GM21786 (cell line): ENCODE measurements around the gene MED8.
"Not testable (repeated sequence)": the region's sequence is repeated elsewhere in the genome, so short reads cannot be mapped to it uniquely, and the experiment has no call there.

Experiments used
- ATAC-seq: cut with Tn5 transposase; IDR thresholded peaks from one replicate; pipeline ENCODE4 v1.9.1; 2021; ENCODE audit not compliant: unreplicated experiment

The MED8 gene

DNA sequence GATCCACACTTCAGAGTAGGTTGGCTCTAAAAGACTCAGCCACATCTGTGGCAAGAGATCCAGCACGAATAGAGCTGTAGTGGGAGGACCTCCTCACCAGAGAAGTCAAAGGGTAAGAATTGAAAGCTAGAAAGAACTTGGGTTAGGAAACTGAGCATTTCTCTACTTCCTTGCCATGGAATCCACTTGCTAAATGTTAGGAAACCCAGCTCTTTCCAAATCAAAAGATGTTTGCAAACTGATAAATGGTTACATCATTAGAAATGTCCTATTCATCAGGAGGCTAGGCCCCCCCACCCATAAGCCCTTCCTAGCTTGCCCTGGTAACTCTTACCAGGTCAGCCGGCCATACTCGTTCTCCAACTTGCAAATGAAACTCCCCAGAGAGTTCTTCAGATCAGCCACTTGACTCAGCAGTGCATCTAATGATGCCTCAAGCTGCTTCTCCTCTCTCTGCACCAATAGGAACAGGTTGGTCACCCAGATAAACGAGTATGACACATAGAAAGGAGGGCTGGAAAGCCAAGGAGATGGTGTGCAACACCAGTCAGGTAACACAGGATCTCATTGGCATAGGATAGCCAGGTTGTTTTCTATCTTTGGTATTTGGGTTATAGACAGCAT is 1.5 kb downstream of the MED8 start:
- ATAC-seq = no peak

DNA sequence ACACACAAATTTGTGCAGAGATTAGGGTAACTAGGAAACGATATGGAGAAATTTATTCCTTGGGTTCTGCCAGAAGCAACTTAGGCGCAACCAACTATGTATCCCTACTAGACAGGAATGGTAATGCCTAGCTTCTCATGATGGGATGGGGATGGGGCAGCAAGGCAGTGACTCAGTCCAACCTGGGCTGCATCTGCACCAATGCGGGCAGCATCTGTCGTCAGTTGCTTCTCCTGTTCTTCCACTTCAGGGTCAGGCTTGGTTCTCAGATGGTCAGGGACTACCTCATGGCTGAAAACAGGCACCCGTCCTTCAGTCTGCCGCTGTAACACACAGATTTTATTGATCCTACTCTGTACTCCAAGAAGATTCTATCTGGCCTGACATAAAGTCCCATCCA is 2.9 kb downstream of the MED8 start:
- no peak for ATAC-seq

DNA sequence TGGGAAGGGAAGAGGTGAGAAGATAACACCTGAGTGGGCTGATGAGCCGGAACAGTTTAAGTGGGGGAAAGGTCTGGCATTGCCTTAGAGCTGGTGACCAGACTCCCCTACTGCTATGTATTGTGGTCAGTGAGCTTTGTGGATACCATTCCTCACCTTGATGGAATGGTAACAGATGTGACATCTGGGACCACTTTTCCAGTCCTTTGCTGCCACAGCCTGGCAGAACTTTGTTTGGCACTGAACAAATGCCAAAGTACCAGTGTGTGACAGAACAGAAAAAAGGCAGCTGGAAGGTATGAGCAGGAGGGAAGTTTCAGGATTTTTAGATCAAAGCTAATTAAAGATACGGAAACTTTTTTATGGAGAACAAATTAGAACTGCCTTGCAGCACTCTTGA is 6.2 kb downstream of the MED8 start:
- no peak for ATAC-seq

DNA sequence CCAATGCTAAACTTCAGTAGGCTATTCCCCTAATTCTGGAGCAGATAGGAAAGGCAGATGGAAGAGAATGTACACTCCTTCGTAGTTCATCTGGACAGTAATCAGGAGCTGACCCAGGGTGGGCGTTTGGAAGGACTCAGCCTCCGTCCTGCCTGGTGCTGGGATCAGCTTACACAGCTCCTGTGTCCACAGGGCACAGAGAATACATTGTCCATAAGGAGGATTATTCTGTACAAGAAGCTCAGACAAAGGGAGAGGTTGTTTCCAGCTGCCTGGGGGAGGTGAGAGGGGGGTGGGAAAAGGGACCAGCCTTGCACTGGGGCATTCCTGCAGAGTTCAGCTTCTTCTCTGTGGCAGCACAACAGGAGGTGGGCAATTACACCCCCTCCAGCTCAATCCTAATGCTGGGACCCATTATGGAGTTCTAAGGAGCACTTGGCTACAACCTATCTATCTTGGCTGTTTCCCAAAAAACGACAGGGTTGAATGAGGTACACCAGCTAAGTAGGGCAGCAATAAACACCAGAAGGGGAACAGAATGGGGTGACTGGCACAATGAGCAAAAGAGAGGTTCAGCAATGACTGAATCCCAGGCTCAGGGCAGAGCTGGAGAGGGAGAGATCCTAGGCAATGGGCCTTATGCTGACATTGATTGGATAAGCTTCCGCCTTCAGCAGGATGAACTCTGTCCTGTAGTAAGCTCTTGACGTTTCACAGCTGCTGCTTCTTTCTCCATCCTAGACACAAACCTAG is 7.4 kb downstream of the MED8 start:
- ATAC-seq = no peak

DNA sequence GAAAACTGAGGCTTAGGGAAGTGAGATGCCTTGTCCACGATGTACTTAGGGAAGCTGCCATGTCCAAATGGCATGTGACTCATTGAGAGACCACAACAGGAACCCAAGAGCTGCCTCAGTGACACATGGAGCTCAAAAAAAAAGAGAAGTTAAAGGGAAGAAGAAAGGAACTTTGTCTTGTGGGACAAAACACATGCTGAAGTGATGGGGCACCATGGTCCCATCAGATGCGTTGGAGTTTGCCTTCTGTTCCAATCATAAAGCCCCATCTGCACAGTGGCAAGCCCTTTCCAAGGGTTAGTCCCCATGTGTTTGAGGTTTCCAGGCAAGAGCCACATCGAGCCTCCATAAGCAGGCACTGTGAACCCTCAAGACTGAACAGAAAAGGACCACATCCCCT is 8.0 kb downstream of the MED8 start:
- ATAC-seq = no peak

DNA sequence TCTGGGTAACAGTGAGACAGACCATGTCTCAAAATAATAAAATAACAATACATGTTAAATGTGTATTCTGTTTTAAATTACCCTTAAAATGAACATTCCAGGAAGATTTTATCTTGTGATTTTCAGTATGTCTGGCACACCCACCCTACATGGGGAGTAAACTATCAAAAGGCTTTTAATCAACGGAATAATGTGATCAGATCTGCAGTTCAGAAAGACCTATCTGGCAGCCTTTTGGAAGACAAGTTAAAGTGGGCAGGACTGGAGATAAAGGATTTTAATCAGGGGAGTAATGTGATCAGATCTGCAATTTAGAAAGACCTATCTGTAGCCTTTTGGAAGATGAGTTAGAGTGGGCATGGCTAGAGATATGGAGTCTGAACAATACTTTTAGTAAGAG is 10.1 kb downstream of the MED8 start:
- no peak for ATAC-seq

DNA sequence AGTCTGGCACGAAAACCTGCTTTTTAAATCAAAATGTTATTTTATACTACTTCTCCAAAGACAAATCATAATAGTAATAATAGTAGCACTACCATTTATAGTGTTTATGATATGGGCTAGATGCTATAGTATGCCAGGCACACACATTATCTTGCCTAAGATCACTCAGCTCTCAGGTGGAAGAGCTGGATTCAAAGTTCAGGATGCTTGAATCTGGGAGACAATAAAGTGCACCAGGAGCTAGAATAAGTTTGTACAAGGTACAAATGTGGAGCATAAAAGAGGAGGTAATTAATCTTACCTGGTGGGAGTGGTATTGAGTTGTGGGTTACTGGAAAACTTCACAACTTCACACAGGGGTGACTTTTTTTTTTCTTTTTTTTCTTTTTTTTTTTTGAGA is 11.8 kb downstream of the MED8 start:
- ATAC-seq = no peak

DNA sequence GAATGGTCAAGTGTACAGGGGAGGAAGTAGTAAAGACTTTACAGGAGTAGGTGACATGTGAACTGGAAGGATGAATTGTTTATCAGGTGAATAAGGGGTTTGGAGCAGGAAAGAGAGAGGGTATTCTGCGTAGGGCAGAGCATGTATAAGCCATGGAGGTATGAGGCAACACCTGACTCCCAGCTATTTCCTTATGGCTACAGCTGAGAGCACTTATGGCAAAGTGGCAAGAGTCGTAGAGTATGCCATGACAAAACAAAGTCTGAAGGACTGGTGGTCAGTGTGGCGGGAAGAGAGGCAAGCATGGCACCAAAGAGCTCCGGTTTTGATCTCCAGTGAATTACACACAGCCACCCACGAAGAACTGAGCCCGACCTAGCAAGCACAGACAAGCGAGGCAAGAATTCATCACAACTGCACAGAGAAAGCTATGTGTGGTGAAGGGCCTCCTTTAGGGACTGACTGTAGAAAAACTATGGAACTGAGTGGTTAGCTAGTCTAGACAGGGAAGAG is 12.8 kb downstream of the MED8 start:
- no peak for ATAC-seq

DNA sequence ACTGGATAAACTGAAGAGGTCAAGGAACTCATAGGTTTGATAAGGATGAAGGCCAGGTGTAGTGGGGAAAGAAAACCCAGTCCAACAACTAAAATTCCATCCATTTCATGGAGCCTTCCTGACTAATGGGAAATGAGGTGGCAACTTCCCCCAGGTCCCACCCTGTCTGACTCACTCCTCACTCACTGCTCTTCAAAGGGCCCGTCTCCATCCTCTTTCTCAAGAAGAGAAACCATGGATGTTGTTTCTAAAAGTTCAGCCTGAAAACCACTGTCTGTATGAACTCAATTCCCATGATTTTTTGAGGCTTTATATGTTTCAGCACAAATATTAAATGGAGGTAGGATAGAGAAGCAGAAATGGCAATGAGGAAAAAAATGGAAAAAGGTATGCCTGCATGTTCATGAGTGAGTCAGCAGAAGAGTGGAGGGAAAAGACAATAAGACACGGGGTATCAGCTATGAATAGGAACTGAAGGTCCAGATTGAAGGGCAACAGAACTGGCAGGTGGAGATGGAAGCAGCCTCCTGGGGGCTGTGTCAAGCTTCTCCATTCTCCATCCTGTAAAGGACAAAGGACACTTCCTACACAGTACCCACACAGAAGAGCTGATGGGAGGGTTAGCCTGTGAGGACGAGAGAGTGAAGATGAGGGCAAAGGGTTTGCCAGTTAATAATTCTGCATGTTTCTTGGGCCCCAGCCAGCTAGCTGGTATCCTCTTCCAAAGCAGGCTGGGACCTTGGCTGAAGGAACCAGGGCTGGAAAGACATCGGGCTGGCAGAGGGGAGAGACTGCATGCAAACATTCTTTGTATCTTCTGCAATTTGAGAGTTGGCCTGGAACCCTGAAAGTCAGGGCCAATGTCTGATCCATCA is 16.3 kb downstream of the MED8 start:
- no peak for ATAC-seq

DNA sequence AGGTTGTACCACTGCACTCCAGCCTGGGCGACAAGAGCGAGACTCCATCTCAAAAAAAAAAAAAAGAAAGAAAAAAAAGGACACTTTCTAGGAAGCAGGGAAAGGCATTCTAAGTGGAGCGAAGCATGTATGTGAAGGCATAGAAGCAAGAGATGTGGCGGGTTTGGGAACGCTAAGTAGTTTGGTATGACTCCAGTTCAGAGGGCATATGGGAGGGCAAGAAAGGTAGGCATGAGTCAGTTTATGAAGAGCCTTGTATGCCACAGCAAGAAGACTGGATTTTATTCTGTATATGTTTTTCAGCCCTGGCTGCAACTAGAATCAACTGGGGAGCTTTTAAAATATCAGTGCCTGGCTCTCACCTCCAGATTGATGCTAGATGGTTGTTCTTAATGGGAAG is 17.4 kb downstream of the MED8 start:
- ATAC-seq = no peak

DNA sequence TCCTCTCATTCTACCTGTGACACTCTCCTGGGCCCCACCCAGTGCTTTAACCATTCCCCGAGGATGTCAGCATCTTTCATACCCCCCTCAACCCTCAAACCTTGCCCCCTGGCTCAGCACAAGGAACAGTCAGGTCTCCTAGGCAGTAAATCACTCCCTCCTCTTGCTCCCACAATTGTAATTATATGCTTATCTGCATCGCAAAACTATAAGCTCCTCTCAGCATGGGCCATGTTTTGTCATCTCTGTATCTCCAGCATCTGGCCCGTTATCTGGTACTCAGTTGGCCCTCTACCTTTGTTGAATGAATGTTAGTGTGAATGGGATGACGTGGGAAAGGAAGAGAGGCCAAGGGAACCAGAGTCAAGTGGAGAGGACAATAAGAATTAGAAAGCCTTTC is 19.0 kb downstream of the MED8 start:
- no peak for ATAC-seq

DNA sequence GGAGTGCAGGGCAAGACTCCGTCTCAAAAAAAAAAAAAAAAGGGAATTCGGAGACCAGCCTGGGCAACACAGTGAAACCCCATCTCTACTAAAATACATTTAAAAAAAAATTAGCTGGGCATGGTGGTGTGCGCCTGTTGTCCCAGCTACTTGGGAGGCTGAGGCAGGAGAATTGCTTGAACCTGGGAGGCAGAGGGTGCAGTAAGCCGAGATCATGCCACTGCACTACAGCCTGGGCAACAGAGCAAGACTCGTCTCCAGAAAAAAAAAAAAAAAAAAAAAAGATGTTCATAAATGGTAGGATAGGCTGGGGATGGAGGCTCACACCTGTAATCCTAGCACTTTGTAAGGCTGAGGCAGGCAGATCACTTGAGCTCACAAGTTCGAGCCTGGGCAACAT is 19.8 kb downstream of the MED8 start:
- ATAC-seq = not testable (repeated sequence)

DNA sequence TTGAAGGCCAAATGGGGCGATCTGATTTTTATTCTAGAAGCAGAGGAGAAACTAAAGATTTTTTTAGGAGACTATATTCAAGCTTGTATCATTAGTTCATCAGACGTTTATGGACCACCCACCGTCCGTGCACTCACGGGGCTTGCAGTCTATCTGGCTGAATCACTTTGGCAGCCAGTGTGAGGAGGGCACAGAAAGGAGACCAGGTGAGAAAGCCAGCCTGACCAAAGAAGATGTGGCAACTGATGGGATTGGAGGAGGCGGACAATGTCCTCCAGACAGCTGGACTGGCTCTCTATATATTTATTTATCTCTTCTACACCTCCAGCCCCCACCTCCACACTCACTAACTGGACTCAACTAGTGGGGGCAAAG is 21.0 kb downstream of the MED8 start:
- ATAC-seq = no peak

DNA sequence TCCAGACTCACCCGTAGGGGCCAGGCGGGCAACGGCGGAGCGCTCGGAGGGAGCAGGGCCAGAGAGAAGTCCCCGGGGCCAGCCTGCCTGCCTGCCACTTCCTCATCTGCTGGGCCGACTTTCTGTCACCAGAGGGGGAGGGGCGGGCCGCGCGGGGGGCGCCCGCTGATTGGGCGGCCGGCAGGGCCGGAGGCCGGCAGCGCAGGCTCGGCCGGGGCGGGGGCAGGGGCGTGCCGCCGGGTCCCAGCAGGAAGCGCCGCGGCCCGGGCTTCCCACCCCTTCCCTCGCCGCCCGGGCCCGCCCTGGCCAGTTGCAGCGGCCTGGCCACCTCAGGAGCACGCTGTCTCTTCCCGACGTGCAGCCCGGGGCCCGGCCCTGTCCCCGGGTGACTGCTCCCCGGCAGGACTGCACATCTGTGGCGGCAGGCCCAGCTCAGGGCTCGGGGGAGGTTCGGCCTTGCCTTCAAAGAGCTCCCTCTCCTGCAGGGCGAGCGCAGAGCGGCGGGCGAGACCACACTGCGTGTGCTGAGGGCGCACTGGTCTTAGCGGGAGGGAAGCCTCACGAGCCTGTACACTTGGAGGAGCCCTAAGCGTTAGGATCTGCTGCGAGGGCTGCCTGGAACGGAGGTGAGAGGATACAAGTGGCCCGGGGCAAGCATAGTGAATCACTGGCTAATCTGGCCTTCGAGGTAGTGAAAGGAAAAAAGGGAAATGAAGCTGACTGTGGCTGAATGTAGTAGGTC is 21.5 kb downstream of the MED8 start, which contains the start of gene ELOVL1:
ELOVL1 (minus strand) TSS at position 108 of the 742 bp plus-strand sequence. CDS start 2,402 bp downstream, outside the sequence.
- peak; percentile 67 for ATAC-seq

DNA sequence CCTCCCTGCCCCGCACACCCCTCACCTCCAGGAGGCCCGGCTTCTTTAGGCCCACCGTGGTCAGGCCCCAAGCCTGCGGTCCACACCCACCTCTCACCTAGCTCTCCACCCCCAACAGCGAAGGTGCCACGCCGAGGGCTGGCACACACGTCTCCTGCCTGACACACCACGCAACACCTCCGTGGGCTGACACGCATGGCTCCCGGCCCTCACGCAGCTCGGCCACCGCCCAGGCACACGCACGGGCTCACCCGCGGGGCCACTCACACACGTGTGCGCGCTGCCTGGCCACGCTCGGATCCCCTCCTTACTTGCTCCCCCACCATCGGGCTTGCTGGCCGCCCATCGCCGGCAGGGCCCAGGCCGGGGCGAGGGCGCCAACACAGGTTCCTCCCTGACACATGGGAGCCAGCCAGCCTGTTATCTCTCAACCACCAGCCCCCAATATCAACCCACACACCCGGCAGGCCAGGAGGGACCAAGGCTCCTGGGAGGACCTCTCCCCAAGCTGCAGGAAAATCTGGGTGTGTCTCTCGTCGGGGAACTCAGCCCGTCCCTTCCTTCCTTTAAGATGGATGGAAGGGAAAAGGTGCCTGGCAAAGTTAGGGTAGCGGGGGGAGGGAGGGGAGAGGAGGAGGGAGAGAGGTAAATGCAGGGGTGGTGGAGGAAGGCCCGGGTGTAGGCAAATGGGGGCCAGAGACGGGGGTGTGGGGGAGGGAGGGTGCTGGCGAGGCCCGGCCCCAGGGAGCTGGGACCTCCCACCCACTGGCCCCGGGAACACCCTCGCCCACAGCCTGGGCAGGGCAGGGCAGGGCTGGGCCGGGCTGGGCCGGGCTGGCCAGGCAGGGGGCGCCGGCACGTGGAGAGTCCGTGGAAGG is 22.3 kb downstream of the MED8 start:
- ATAC-seq = peak; percentile 24

DNA sequence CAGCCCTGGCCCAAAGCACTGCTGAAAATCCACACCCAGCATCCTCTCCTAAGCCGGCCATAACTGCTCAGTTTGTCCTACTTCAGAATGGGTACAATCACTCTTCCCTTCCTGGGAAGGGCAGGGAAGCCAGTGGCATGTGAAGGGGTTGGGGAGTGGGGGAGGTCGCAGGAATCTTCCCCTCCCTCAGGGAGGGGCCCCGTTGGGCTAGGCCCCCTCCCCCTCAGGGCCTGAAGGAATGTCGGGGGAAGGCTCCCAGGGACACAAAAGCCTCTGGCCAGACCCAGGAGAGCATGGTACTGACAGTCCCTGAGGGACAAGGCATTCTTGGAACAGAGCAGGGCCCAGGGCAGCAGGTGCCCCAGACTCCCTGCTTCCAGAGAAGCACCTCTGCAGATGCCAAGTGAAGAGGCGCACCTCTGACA is 23.0 kb downstream of the MED8 start:
- no peak for ATAC-seq

DNA sequence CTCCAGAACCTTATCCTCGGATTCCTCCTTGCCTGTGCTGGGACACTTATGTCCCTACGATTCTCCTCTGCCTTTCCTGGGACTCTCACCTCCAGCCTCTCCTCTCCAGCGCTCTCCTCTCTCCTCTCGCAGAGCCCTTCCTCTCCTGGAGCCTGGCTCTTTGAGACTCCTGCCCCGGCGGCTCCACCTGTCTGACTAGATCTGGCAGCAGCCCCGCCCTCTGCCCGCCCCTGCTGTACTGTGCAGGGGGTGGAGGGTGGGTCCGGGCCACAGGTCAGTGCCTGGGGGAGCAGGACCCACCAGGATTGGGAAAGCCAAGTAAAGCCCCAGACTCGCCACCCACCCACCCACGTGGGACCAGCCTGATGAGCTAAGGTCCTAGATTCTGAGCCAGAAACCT is 23.4 kb downstream of the MED8 start:
- no peak for ATAC-seq

DNA sequence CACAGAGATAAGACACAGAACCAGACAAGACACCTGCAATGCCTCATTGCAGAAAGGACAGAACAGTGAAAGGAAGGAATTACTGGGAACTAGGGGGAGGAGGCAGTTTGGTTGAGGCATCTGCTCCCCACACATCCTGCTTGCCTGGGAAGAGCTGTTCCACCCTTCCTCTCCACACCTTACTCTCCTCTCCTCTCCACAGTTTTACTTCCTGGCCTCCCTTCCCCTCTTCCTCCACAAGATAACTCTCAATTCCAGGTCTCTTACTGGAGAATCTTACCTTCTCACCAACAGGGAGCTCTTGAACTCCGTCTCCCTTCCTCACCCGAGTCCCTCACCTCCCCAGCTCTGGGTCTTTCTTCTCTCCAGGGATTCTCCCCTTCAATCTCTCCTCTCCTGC is 23.9 kb downstream of the MED8 start:
- ATAC-seq = no peak

DNA sequence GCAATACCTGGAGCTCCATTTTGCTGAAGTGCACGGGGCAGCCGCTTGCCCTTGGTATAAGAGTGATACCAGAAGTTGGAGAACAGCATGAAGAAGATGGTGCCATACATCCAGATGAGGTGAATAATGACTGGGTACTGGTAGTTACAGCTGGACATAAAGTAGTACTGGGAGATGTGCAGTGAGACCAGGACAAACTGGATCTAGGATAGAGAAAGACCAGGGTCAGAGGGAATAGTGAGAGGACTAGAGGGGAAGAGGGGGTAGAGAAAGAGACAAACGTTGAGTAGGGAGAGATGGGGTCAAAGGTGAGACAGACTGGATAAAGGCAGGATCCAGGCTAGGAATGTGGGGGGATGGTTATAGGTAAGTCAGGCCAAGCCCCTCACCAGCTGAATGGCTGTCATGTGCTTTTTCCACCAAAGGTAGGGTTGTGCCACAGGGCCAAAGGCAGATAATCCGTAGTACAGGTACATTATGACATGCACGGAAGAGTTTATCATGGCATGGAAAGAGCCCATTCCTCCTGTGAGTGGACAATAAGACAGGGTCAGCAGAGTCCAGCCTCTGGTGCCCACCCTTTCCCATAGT is 25.6 kb downstream of the MED8 start:
- ATAC-seq = no peak
